ENCODE data around the gene NAALADL2.
"Not testable (repeated sequence)": the region's sequence is repeated elsewhere in the genome, so short reads cannot be mapped to it uniquely, and the experiment has no call there.

Gene NAALADL2

GRCh38 chr3:175257123-175257522 is 398.0 kb downstream of the NAALADL2 start:
- DNase-seq (ENCODE audit: low read depth in 1 of 2, low spot score in 1 of 2) = no peak

GRCh38 chr3:175258763-175259162 is 399.6 kb downstream of the NAALADL2 start:
- DNase-seq (ENCODE audit: low read depth in 1 of 2, low spot score in 1 of 2) = no peak

DNA sequence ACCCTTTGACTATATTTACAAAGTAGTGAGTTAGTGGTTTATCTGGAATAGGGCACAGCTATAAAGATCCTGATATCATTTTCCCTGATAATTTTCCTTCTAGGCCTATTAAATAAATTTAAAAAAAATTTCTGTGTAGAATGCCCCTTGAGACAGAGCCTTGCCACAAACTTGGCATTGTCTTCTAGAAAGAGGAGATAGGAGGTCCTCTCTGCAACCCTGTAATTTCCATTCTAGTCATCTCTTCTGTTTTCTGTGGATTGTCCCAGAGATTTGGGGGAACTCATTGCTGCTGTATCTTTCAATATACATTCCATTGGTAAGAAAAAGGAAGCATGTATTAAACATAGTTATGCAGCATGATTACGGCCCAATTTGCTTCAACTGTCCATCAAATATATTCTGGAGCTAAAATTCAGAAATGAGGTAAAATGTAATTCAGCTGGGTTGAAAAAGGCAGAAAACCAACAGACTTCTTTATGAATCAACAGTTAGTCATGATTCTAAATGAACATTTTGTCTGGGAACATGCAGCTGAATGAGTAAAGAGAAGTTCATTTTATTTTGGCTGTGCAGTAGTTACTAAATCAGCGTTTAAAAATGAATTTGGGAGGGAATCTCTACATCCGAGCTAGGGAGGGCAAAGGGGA is 401.1 kb downstream of the NAALADL2 start:
- no peak for DNase-seq (ENCODE audit: low read depth in 1 of 2, low spot score in 1 of 2)

GRCh38 chr3:175266478-175266877 is 407.3 kb downstream of the NAALADL2 start:
- no peak for DNase-seq (ENCODE audit: low read depth in 1 of 2, low spot score in 1 of 2)

DNA sequence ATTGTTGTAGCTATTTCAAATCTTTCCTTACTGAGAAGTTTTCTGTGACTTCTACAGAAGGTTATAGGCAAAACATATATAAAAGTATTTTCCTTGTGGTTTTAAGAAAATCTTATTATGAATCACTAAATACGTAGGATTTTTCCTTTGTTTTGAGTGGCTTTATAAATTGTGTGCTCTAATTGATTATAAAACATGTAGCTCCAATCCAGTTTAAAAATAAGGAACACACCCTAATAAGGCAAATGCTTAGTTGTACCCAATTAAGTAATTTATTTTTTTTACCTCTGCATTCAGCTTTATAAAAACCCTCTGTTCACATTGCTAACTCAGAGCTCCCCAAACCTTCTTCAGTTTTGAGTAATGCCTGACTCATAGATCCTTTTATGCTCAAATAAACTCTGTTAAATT is 408.0 kb downstream of the NAALADL2 start:
- DNase-seq (ENCODE audit: low read depth in 1 of 2, low spot score in 1 of 2) = no peak

DNA sequence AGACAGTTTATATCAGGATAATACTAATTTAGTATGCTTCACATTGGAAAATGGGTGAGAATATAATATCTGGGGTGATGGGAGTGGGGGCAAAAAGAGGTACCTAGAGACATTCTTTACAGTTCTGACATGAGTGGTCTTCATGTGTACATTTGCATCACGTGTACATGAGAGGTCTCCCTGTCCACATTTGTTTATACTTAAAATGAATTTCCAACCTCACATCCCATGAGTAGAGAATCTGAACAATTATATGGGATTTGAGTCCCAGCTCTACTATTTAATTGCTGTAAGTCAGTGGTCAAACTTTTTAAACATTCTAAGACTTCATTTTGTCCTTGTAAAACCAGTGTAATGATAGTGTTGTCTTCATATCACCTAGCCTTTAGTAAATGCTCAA is 408.4 kb downstream of the NAALADL2 start:
- no peak for DNase-seq (ENCODE audit: low read depth in 1 of 2, low spot score in 1 of 2)

- no peak for DNase-seq (ENCODE audit: low read depth in 1 of 2, low spot score in 1 of 2)
Observed at GRCh38 chr3:175269394-175269793, 410.3 kb downstream of the NAALADL2 start.

DNA sequence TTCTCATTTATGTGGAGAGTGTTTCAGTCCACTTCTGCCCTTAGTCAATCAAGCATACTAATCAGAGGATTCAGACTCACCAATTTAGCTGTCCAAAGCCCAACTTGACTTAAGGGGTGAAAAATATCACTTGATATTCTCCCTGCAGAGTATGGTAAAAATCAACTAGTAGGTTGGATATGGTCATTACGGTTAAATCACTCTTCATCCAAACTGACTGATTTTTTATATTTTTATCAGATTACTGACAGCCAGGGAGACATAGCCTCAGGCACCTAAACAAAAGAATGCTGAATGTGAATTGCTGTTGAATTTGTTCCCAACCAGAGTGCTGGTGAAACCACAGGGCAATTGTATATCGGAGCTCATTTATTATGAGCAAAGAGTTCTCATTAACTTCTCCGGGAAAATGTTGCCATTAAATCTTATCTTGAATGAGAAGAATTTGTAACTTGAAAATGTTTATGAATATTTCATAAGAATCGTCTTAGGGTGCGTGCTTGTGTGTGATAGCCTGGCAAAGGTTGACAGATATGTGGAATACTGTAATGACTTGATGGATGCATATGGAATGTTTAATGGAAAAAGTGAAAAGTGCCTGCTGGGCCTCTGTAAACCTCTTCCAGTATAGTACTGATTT is 411.2 kb downstream of the NAALADL2 start:
- no peak for DNase-seq (ENCODE audit: low read depth in 1 of 2, low spot score in 1 of 2)

- DNase-seq (ENCODE audit: low read depth in 1 of 2, low spot score in 1 of 2) = no peak
Observed at GRCh38 chr3:175270866-175271265, 411.7 kb downstream of the NAALADL2 start.

- DNase-seq (ENCODE audit: low read depth in 1 of 2, low spot score in 1 of 2) = not testable (repeated sequence)
Observed at GRCh38 chr3:175271465-175271864, 412.3 kb downstream of the NAALADL2 start.

DNA sequence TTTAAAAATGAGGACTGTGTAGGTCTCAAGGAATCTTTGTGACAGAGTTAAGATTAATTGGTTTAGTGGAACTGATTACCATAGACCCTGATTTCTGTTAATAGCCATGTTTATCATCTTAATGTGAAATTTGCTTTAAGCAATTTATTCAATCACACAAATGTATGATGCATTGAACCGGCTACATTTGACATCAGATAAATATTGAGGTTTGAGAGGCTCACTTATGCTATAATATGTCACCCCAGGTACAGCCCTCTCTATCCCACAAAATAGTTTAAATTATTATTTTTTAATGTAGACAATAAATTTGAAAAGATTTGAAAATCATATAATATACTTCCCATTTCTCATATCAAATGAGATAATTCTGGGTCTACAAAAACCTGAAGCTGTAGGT is 413.3 kb downstream of the NAALADL2 start:
- DNase-seq (ENCODE audit: low read depth in 1 of 2, low spot score in 1 of 2) = no peak

DNA sequence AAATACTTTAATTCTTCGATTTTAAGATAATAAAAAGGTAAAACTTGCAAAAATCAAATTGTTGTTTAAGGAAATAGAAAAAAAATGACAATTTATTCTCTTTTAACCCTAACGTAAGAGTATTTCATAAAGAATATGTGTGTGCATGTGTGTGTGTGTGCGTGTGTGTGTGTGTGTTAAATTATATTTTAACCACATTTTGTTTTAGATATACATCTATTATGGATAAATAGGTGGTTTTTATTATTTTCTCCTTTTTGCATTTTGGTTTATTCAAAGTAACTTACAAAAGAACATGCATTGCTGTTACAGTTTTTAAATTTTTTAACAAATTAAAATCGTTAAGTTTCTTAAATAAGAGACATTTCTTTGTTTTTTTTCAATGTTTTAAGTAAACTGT is 414.4 kb downstream of the NAALADL2 start:
- no peak for DNase-seq (ENCODE audit: low read depth in 1 of 2, low spot score in 1 of 2)

GRCh38 chr3:175274056-175274455 is 414.9 kb downstream of the NAALADL2 start:
- DNase-seq (ENCODE audit: low read depth in 1 of 2, low spot score in 1 of 2) = no peak

DNA sequence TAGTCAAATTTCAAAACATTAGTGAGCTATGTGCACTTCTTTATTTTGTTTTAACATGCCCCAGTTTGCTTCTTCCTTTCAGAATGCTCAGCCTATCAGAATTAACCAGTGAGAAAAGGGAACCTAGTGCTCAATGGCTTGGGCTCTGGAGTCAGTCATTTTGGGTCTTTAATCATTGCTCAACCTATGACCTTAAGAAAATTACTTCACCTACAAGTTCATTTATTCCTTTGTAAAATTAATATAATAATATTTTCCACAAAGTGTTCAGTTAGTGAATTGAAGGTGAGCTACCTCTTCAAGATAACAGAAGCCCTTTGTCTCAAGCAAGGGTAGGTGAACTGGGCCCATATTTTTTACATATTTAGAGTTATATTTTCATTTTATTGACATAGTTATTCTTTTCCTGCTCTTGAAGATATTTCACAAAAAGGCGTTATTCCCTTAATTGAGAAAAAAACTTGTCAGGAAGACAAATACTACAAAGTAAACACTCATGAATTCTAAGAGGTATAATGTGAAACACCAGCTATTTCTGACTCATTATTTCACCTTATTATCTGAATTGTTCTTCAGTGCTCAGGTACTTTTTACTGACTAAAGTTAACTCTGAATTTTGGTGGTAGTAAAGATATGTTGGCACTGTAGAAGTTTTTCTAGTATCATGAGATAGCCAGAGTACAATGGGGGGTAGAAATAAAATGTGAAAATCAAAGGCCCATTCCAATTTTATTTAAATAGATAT is 415.5 kb downstream of the NAALADL2 start:
- no peak for DNase-seq (ENCODE audit: low read depth in 1 of 2, low spot score in 1 of 2)

DNA sequence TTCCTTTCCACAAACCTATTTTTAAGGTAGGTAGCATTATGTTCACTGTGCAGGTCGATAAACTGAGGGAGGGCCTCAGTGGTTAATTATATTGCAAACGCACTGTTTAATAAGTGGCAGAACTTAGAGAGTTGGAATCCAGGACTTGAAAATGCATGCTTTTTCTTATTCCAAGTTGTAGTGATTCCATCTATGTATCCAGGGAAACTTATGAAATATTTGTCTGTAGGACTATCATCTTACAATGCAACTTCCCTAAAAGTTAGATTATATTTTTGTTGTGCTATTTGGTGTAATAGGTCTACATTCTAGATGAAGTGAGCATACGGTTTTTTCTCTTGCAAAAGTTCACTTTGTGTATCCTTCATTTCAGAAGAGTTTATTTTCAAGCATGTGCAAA is 419.5 kb downstream of the NAALADL2 start:
- no peak for DNase-seq (ENCODE audit: low read depth in 1 of 2, low spot score in 1 of 2)

- DNase-seq (ENCODE audit: low read depth in 1 of 2, low spot score in 1 of 2) = no peak
Observed at GRCh38 chr3:175279457-175279856, 420.3 kb downstream of the NAALADL2 start.

DNA sequence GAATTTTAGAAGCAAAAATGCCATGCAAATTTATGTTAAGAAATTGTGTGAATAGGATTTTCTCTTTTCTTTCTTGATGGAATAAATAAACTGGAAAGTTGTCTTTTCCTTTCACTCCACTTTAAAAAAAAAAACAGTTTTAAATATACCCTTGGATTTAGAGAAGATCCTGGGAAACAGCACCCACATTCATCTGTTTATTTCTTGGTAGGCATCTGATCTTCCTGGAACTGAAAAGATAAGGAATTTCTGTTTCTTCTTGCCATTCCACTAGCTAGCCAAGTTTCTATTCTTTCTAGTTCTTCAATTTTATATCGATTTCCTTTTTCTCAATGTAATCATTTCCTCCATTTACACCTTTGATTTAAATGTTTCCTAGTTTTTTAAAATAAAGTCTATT is 420.8 kb downstream of the NAALADL2 start:
- DNase-seq (ENCODE audit: low read depth in 1 of 2, low spot score in 1 of 2) = no peak

DNA sequence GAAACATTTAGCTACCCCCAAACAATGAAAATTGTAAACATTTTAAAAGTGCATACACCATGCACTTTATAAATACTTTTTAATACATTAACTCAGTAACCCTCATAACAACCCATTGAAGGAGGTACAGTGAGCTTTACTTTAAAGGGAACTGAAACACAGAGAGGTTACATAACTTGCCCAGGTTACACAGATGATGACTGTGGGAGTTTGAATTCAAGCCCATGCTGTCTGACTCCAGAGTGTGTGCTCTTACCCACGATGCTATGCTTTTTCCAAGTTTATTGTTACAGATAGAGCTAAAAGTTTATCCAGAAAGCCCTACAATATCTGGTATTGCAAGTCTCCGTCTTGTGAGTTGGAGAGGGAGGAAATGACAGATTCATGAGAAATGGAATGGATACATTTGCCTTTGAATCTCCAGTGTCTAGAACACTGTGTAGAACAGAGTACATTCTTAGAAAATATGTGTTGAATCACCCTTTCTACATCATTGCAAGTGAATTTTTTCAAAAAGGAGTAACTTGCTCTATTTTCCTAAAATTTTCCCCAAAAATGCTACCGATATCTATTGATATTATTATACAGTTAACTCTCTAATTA is 428.3 kb downstream of the NAALADL2 start:
- DNase-seq (ENCODE audit: low read depth in 1 of 2, low spot score in 1 of 2) = no peak

- DNase-seq (ENCODE audit: low read depth in 1 of 2, low spot score in 1 of 2) = no peak
Observed at GRCh38 chr3:175288621-175289020, 429.5 kb downstream of the NAALADL2 start.

GRCh38 chr3:175294793-175295192 is 435.7 kb downstream of the NAALADL2 start:
- no peak for DNase-seq (ENCODE audit: low read depth in 1 of 2, low spot score in 1 of 2)

GRCh38 chr3:175295248-175296130 is 436.4 kb downstream of the NAALADL2 start:
- no peak for DNase-seq (ENCODE audit: low read depth in 1 of 2, low spot score in 1 of 2)

Data from activated CD4-positive, alpha-beta T cell treated with anti-CD3 and anti-CD28 coated beads, Interleukin-2, amount 50 U/mL, for 24 hours (primary cell).